ENCODE measurements around the gene PSTPIP2. TPM values are rescaled to one million over a fixed set of nuclear protein-coding genes. Genes with fewer than 3 reads are reported as not detected.
A peak's percentile ranks its signal among the peaks of the same experiment; 100 is the strongest.

PSTPIP2 gene
- total and polyA plus RNA-seq, 11 donors = 0.65 to 15.0 (median 2.0) TPM

- 77 to 87% (median 83%) methylated on average over 3 of the region's 3 CpGs for WGBS, 4 donors
- TF ChIP-seq POLR2A (IDR thresholded peaks at IDR 0.05) (no peak), CTCF (IDR thresholded peaks at IDR 0.05) (no peak)
- H3K4me3 ChIP-seq = no peak overlapping the region
Observed at GRCh38 chr18:45999536-45999935, 72.5 kb downstream of the PSTPIP2 start.

GRCh38 chr18:45998244-45998643 is 73.8 kb downstream of the PSTPIP2 start:
- intact Hi-C loops (cut with DNase I) = no loop called here
- DNase-seq = no peak
- Histone ChIP-seq H3K4me1 (peaks cover 0 to 23% (median 0%) of the 10 kb centered on the region in 12 donors), H3K36me3 (peaks cover 0 to 16% (median 0%) of the 10 kb centered on the region in 9 donors), H3K27ac (peak overlapping the region in 1 of 12 donors; percentile 32), H3K9me3 (peaks cover 0 to 12% (median 0%) of the 10 kb centered on the region in 12 donors), H3K4me3 (no peak overlapping the region), H3K27me3 (no peaks in the 10 kb centered on the region)
- TF ChIP-seq CTCF (IDR thresholded peaks at IDR 0.05) (no peak), POLR2A (IDR thresholded peaks at IDR 0.05) (no peak)
- no peak for ATAC-seq
- 47 to 62% (median 52%) methylated on average over 3 of the region's 3 CpGs for WGBS, 4 donors

More at GRCh38 chr18:45999536-45999935, 72.5 kb downstream of the PSTPIP2 start:
- peaks cover 0 to 12% (median 0%) of the 10 kb centered on the region in 12 donors for H3K9me3 ChIP-seq
- DNase-seq = no peak
- no peaks in the 10 kb centered on the region for H3K27me3 ChIP-seq
- H3K27ac ChIP-seq = no peak overlapping the region
- H3K36me3 ChIP-seq = peaks cover 0 to 16% (median 0%) of the 10 kb centered on the region in 9 donors
- intact Hi-C loops (cut with DNase I) = no loop called here
- ATAC-seq = no peak
- H3K4me1 ChIP-seq = peaks cover 0 to 23% (median 0%) of the 10 kb centered on the region in 12 donors

GRCh38 chr18:45997700-45998151 is 74.3 kb downstream of the PSTPIP2 start:
- Histone ChIP-seq H3K9me3 (peaks cover 0 to 12% (median 0%) of the 10 kb centered on the region in 12 donors), H3K4me3 (no peak overlapping the region), H3K27ac (peak overlapping the region in 1 of 12 donors; percentile 32), H3K27me3 (no peaks in the 10 kb centered on the region), H3K36me3 (peaks cover 0 to 16% (median 0%) of the 10 kb centered on the region in 9 donors), H3K4me1 (peaks cover 0 to 23% (median 0%) of the 10 kb centered on the region in 12 donors)
- ATAC-seq (no peak), DNase-seq (no peak)
- 61 to 97% (median 70%) methylated on average over 3 to 8 of the region's 8 CpGs for WGBS, 4 donors
- intact Hi-C loops (cut with DNase I) = no loop called here
- TF ChIP-seq POLR2A (IDR thresholded peaks at IDR 0.05) = no peak
- no peak for TF ChIP-seq CTCF (IDR thresholded peaks at IDR 0.05)

- H3K4me3 ChIP-seq = no peak overlapping the region
- TF ChIP-seq POLR2A (IDR thresholded peaks at IDR 0.05) (no peak), CTCF (IDR thresholded peaks at IDR 0.05) (no peak)
- H3K4me1 ChIP-seq = peaks cover 0 to 10% (median 0%) of the 10 kb centered on the region in 12 donors
- no peak overlapping the region for H3K27ac ChIP-seq
- ATAC-seq = no peak
- intact Hi-C loops (cut with DNase I) = no loop called here
- peaks cover 0 to 25% (median 0%) of the 10 kb centered on the region in 9 donors for H3K36me3 ChIP-seq
- DNase-seq = no peak
- H3K9me3 ChIP-seq = no peaks in the 10 kb centered on the region
- 86 to 98% (median 96%) methylated on average over 3 of the region's 3 CpGs for WGBS, 4 donors
- H3K27me3 ChIP-seq = no peaks in the 10 kb centered on the region
Observed at GRCh38 chr18:45995461-45995860, 76.6 kb downstream of the PSTPIP2 start.

All from heart left ventricle (tissue), 16 donors.